Measurements from ENCODE around the gene GOLGA6D.
"Not testable (repeated sequence)": the region's sequence is repeated elsewhere in the genome, so short reads cannot be mapped to it uniquely, and the experiment has no call there.

GRCh38 chr15:75259873-75260272 is 22.8 kb upstream of the GOLGA6D start:
- not testable (repeated sequence) for TF ChIP-seq RAD21 (IDR thresholded peaks at IDR 0.05; ENCODE audit: low read length)
- TF ChIP-seq, protein P1, sequence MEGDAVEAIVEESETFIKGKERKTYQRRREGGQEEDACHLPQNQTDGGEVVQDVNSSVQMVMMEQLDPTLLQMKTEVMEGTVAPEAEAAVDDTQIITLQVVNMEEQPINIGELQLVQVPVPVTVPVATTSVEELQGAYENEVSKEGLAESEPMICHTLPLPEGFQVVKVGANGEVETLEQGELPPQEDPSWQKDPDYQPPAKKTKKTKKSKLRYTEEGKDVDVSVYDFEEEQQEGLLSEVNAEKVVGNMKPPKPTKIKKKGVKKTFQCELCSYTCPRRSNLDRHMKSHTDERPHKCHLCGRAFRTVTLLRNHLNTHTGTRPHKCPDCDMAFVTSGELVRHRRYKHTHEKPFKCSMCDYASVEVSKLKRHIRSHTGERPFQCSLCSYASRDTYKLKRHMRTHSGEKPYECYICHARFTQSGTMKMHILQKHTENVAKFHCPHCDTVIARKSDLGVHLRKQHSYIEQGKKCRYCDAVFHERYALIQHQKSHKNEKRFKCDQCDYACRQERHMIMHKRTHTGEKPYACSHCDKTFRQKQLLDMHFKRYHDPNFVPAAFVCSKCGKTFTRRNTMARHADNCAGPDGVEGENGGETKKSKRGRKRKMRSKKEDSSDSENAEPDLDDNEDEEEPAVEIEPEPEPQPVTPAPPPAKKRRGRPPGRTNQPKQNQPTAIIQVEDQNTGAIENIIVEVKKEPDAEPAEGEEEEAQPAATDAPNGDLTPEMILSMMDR (conservative IDR thresholded peaks at IDR 0.05; ENCODE audit: low read depth, low read length), result not testable (repeated sequence)
